Body of pancreas (tissue), 4 donors: ENCODE measurements around the gene WWTR1.

Experiments used
- CTCF ChIP-seq, 7 experiments: fragments of 450-650 bp in 4 of 7; fragments of 200-600 bp in 3 of 7; sonication (generic) in 3 of 7; IDR thresholded peaks; one replicate each; pipeline ENCODE4 v1.5.1; 2016 to 2019; ENCODE audit warnings: antibody characterized with exemption in 7 of 7
- POLR2A ChIP-seq, 3 donors: fragments of 450-650 bp; IDR thresholded peaks; one replicate each; pipeline ENCODE4 v1.6.1; 2016; ENCODE audit warnings: antibody characterized with exemption in 3 of 3, mild to moderate bottlenecking in 2 of 3

GRCh38 chr3:149640976-149641728 is 16.7 kb downstream of the WWTR1 start:
- TF ChIP-seq CTCF (IDR thresholded peaks at IDR 0.05) (no peak), POLR2A (IDR thresholded peaks at IDR 0.05) (no peak)
